HepG2 (cell line): ENCODE results near the gene GNAI2. TPM values are rescaled to one million over a fixed set of nuclear protein-coding genes. Genes with fewer than 3 reads are reported as not detected.
A peak's percentile ranks its signal among the peaks of the same experiment; 100 is the strongest.

ENCODE experiments used
- ADNP ChIP-seq: sonication (generic); formaldehyde crosslinking; IDR thresholded peaks from 2 replicates; pipeline ENCODE4 v1.4.0; 2020; ENCODE audit warnings: missing genetic modification reagents
- ARHGAP35 ChIP-seq: sonication (generic); formaldehyde crosslinking; IDR thresholded peaks from 2 replicates; pipeline ENCODE4 v1.9.0; 2022; ENCODE audit warnings: mild to moderate bottlenecking, inconsistent platforms, moderate library complexity, missing genetic modification reagents, borderline replicate concordance
- ARID2 ChIP-seq: sonication (generic); formaldehyde crosslinking; IDR thresholded peaks from 2 replicates; pipeline ENCODE4 v1.8.1; 2022; ENCODE audit warnings: mild to moderate bottlenecking, missing genetic modification reagents, borderline replicate concordance
- ATF7-NPFF ChIP-seq: sonication (generic); formaldehyde crosslinking; IDR thresholded peaks from 2 replicates; pipeline ENCODE4 v1.8.1; 2023; ENCODE audit warnings: mild to moderate bottlenecking, low read depth, missing genetic modification reagents, moderate library complexity
- EEA1 ChIP-seq: sonication (generic); formaldehyde crosslinking; IDR thresholded peaks from 2 replicates; pipeline ENCODE4 v1.5.1; 2020; ENCODE audit warnings: mild to moderate bottlenecking, missing genetic modification reagents, borderline replicate concordance
- EZH2 ChIP-seq: conservative IDR thresholded peaks from 2 replicates; pipeline ENCODE4 v1.6.1; 2012; ENCODE audit warnings: mild to moderate bottlenecking, low read depth, low read length, moderate library complexity
- HOXD1 ChIP-seq: sonication (generic); formaldehyde crosslinking; IDR thresholded peaks from 2 replicates; pipeline ENCODE4 v1.5.0; 2020; ENCODE audit warnings: missing genetic modification reagents
- ISX ChIP-seq: sonication (generic); formaldehyde crosslinking; conservative IDR thresholded peaks from 2 replicates; pipeline ENCODE4 v1.5.0; 2020; ENCODE audit warnings: missing genetic modification reagents
- NFKB2 ChIP-seq: sonication (generic); formaldehyde crosslinking; IDR thresholded peaks from 2 replicates; pipeline ENCODE4 v1.4.0; 2020; ENCODE audit warnings: missing genetic modification reagents, borderline replicate concordance
- POLR2A ChIP-seq, 2 experiments: IDR thresholded peaks; 2 replicates each; pipeline ENCODE4 v1.6.1; 2011; ENCODE audit warnings: low read depth in 2 of 2, low read length in 2 of 2, mild to moderate bottlenecking in 1 of 2, moderate library complexity in 1 of 2; ENCODE audit not compliant: insufficient read depth in 1 of 2
- RFX3 ChIP-seq: IDR thresholded peaks from 2 replicates; pipeline ENCODE4 v1.6.1; 2016; ENCODE audit warnings: missing biosample characterization, missing genetic modification reagents
- SMAD1 ChIP-seq: sonication (generic); formaldehyde crosslinking; IDR thresholded peaks from 2 replicates; pipeline ENCODE4 v1.4.0; 2020; ENCODE audit warnings: missing genetic modification reagents, low read depth, mild to moderate bottlenecking, borderline replicate concordance
- SRF ChIP-seq: IDR thresholded peaks from 2 replicates; pipeline ENCODE4 v1.6.1; 2011; ENCODE audit warnings: mild to moderate bottlenecking, low read depth, low read length, moderate library complexity
- TCF12 ChIP-seq, 2 experiments: fragments of 450-650 bp in 1 of 2; sonication (generic) in 1 of 2; formaldehyde crosslinking in 1 of 2; IDR thresholded peaks; 2 replicates each; pipeline versions ENCODE4 v1.6.1 to v1.8.0; 2017 to 2022; ENCODE audit warnings: antibody characterized with exemption in 1 of 2, mild to moderate bottlenecking in 1 of 2, missing genetic modification reagents in 1 of 2, moderate library complexity in 1 of 2
- WIZ ChIP-seq: sonication (generic); formaldehyde crosslinking; IDR thresholded peaks from 2 replicates; pipeline ENCODE4 v1.5.1; 2020; ENCODE audit warnings: mild to moderate bottlenecking, missing genetic modification reagents
- YY1 ChIP-seq: IDR thresholded peaks from 2 replicates; pipeline ENCODE4 v1.6.1; 2011; ENCODE audit warnings: low read length, low read depth, moderate library complexity, mild to moderate bottlenecking; ENCODE audit not compliant: insufficient read depth, insufficient replicate concordance
- ZBTB34 ChIP-seq: sonication (generic); formaldehyde crosslinking; IDR thresholded peaks from 2 replicates; pipeline ENCODE4 v1.8.0; 2022; ENCODE audit warnings: mild to moderate bottlenecking, missing genetic modification reagents
- ZFP41 ChIP-seq: sonication (generic); formaldehyde crosslinking; IDR thresholded peaks from 2 replicates; pipeline ENCODE4 v1.4.0; 2020; ENCODE audit warnings: mild to moderate bottlenecking, missing genetic modification reagents, borderline replicate concordance
- ZNF343 ChIP-seq: sonication (generic); formaldehyde crosslinking; IDR thresholded peaks from 2 replicates; pipeline ENCODE4 v1.4.0; 2020; ENCODE audit warnings: mild to moderate bottlenecking, missing genetic modification reagents
- ZNF644 ChIP-seq: IDR thresholded peaks from 2 replicates; pipeline ENCODE4 v1.6.1; 2016; ENCODE audit warnings: low read depth
- ZNF704 ChIP-seq: sonication (generic); formaldehyde crosslinking; IDR thresholded peaks from 2 replicates; pipeline ENCODE4 v1.8.1; 2023; ENCODE audit warnings: mild to moderate bottlenecking, inconsistent platforms, moderate library complexity, missing genetic modification reagents, borderline replicate concordance
- ZNF747 ChIP-seq: sonication (generic); formaldehyde crosslinking; IDR thresholded peaks from 2 replicates; pipeline ENCODE4 v1.8.1; 2023; ENCODE audit warnings: missing genetic modification reagents, mild to moderate bottlenecking, borderline replicate concordance
- polyA plus RNA-seq, 8 experiments: library from polyadenylated mRNA; depleted of rRNA in 3 of 8; stranded (reverse) in 7 of 8; unstranded in 1 of 8; fragments of >200 nt; fragmentation: Illumina TruSeq in 4 of 8; extraction: Trizol in 4 of 8; gene quantifications; 2 replicates each; pipeline versions ENCODE4 v1.2.1 to v1.2.3, GENCODE V29; 2011 to 2016; ENCODE audit warnings: low read depth in 4 of 8, missing spikeins in 1 of 8, mixed read lengths in 1 of 8; ENCODE audit not compliant: insufficient read depth in 1 of 8
- total RNA-seq, 5 experiments: library from RNA; depleted of rRNA; stranded (reverse); fragments of >200 nt; fragmentation: Illumina TruSeq; extraction: Trizol; gene quantifications; 2 replicates each; pipeline ENCODE4 v1.2.3, GENCODE V29; 2016; ENCODE audit warnings: low read depth in 1 of 5
- TF ChIP-seq, protein P1 (sequence below): sonication (generic); formaldehyde crosslinking; IDR thresholded peaks from 2 replicates; pipeline ENCODE4 v1.4.0; 2020; ENCODE audit warnings: low read depth, missing genetic modification reagents

Gene GNAI2
- total and polyA plus RNA-seq, 2 of the 13 experiments (the other 11 are each of a cell fraction or from before 2014, with no cell fraction given), result 51.1 to 66.2 TPM

DNA sequence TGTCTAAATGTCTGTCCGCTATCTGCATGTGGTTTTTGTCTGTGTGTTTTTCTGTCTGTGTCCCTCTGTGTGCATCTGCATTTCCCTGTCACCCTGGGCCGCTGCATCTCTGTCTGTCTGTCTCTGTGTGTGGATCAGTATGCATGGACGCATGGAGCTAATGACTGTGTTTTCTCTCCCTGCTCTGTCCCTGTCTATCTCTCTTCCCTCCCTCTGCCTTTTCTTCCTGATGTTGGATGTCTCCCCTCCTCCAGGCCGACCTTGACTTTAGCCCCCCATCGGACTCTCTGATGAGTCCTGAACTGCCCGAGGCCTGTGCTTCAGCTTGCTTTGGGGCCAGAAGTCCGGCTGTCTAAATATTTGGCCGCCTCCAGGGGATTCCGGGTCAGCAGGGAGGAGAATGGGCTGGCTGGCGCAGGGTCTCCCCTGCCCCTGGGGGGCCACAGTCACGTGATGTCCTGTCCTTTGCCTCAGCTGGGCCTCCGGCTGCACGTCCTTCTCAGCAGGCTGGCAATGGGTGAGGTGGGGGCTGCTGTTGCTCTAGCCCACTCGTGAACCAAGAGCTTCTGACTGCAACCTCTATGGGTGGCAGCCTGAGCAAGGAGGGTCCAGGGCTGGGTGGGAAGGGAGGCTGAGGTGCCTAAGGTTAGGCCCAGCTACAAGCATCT is 27.2 kb upstream of the GNAI2 start (continued):
- TF ChIP-seq, protein P1, sequence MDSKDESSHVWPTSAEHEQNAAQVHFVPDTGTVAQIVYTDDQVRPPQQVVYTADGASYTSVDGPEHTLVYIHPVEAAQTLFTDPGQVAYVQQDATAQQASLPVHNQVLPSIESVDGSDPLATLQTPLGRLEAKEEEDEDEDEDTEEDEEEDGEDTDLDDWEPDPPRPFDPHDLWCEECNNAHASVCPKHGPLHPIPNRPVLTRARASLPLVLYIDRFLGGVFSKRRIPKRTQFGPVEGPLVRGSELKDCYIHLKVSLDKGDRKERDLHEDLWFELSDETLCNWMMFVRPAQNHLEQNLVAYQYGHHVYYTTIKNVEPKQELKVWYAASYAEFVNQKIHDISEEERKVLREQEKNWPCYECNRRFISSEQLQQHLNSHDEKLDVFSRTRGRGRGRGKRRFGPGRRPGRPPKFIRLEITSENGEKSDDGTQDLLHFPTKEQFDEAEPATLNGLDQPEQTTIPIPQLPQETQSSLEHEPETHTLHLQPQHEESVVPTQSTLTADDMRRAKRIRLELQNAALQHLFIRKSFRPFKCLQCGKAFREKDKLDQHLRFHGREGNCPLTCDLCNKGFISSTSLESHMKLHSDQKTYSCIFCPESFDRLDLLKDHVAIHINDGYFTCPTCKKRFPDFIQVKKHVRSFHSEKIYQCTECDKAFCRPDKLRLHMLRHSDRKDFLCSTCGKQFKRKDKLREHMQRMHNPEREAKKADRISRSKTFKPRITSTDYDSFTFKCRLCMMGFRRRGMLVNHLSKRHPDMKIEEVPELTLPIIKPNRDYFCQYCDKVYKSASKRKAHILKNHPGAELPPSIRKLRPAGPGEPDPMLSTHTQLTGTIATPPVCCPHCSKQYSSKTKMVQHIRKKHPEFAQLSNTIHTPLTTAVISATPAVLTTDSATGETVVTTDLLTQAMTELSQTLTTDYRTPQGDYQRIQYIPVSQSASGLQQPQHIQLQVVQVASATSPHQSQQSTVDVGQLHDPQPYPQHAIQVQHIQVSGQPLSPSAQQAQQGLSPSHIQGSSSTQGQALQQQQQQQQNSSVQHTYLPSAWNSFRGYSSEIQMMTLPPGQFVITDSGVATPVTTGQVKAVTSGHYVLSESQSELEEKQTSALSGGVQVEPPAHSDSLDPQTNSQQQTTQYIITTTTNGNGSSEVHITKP (CRISPR knock-in tag), result no peak
- TF ChIP-seq ZBTB34 (CRISPR knock-in tag) (peak; percentile 90), WIZ (CRISPR knock-in tag) (no peak), ISX (CRISPR knock-in tag) (0 out of 2 replicates have a peak, but pooled peaks have one; percentile 67), ZNF644 (CRISPR knock-in tag) (0 out of 2 replicates have a peak, but pooled peaks have one; percentile 17), EZH2 (no peak), SRF (no peak), ATF7-NPFF (CRISPR knock-in tag) (0 out of 2 replicates have a peak, but pooled peaks have one; percentile 36), EEA1 (CRISPR knock-in tag) (0 out of 2 replicates have a peak, but pooled peaks have one; percentile 33), TCF12 (IDR thresholded peaks at IDR 0.05) (no peak), TCF12 (CRISPR knock-in tag; IDR thresholded peaks at IDR 0.05) (peak; percentile 97), YY1 (peak; percentile 70), RFX3 (CRISPR knock-in tag) (no peak), ZNF747 (CRISPR knock-in tag) (peak; percentile 51; the same call in 1 of the 2 replicates), NFKB2 (peak; percentile 44; the same call in 1 of the 2 replicates), ZNF343 (peak; percentile 84; the same call in 1 of the 2 replicates), ARHGAP35 (no peak), POLR2A (IDR thresholded peaks at IDR 0.05; ENCODE audit: insufficient read depth in 1 of 2, low read depth in 2 of 2, low read length in 2 of 2) (peak in 1 of 2 experiments; percentile 72; a peak in 2 of 4 replicates), SMAD1 (CRISPR knock-in tag) (peak; percentile 43; the same call in 1 of the 2 replicates), ZNF704 (CRISPR knock-in tag) (no peak), ZFP41 (CRISPR knock-in tag) (no peak), HOXD1 (CRISPR knock-in tag) (peak; percentile 85), ARID2 (CRISPR knock-in tag) (peak; percentile 79; the same call in 1 of the 2 replicates), ADNP (no peak)
